K562 (cell line): ENCODE measurements around the gene TSPYL6. TPM values are rescaled to one million over a fixed set of nuclear protein-coding genes. Genes with fewer than 3 reads are reported as not detected.

Source experiments
- ATAC-seq: fragments of 200-7000 bp; cut with Tn5 transposase; 3 replicates; pipeline ENCODE4 v1.9.1; 2020; ENCODE audit warnings: moderate library complexity
- BruUV-seq: library from RNA; stranded (reverse); fragments of 400-500 nt; replicated peaks from 2 replicates; lab custom pipeline; 2021; lab: Mats Ljungman, UMichigan
- CTCF ChIA-PET: fragments of 300-600 bp; formaldehyde crosslinking; extraction: SDS; loops from one replicate; lab custom pipeline; 2021; ENCODE audit warnings: low intra/inter-chr PET ratio; lab: Yijun Ruan, JAX
- POLR2A ChIA-PET: fragments of 300-600, 350-650 bp; sonication (Branson Sonifier 250); formaldehyde crosslinking; extraction: SDS; loops from one replicate; lab custom pipeline; 2021; ENCODE audit warnings: antibody characterized with exemption, inconsistent platforms; lab: Yijun Ruan, JAX
- DNase-seq, 4 experiments: peaks; one replicate each; pipeline versions ENCODE4 v3.0.0 to v3.0.0-alpha.2; 2011 to 2018; ENCODE audit warnings: low spot score in 3 of 4, mixed read lengths in 3 of 4; ENCODE audit errors: extremely low read depth in 1 of 4
- FAIRE-seq: peaks from 2 replicates; lab custom pipeline; 2011; peaks lifted over from hg19 to GRCh38; lab: Jason Lieb, UNC
- H2AFZ ChIP-seq: 2 replicates; pipeline ENCODE4 v1.6.0; 2011; ENCODE audit warnings: low read depth, low read length, control low read depth, inconsistent platforms
- H3K27ac ChIP-seq: fragments of 200-600 bp; 3 replicates; pipeline ENCODE4 v1.8.0; 2011; ENCODE audit warnings: low read depth, mild to moderate bottlenecking, control low read depth, inconsistent platforms, low read length, moderate library complexity, mixed read lengths; ENCODE audit errors: extremely low read depth
- H3K27me3 ChIP-seq, 2 experiments: fragments of 300-600 bp in 1 of 2; 2 replicates in 1 of 2; 3 replicates in 1 of 2; pipeline versions ENCODE4 v1.6.0 to v1.8.0; 2011; ENCODE audit warnings: inconsistent platforms in 2 of 2, low read length in 2 of 2, mild to moderate bottlenecking in 1 of 2, mixed read lengths in 1 of 2, moderate library complexity in 1 of 2; ENCODE audit not compliant: control insufficient read depth in 2 of 2, insufficient read depth in 2 of 2
- H3K36me3 ChIP-seq: fragments of 300-600 bp; 3 replicates; pipeline ENCODE4 v1.8.0; 2011; ENCODE audit warnings: mild to moderate bottlenecking, low read length, inconsistent platforms; ENCODE audit not compliant: control insufficient read depth, insufficient read depth
- H3K4me1 ChIP-seq, 2 experiments: fragments of 200-600 bp in 1 of 2; replicated peaks in 1 of 2; 2 replicates in 1 of 2; 3 replicates in 1 of 2; pipeline versions ENCODE4 v1.5.1 to v1.8.0; 2011; ENCODE audit warnings: inconsistent platforms in 2 of 2, low read length in 2 of 2, mild to moderate bottlenecking in 1 of 2, mixed read lengths in 1 of 2, moderate library complexity in 1 of 2; ENCODE audit not compliant: control insufficient read depth in 2 of 2, insufficient read depth in 2 of 2
- H3K4me2 ChIP-seq: 2 replicates; pipeline ENCODE4 v1.6.1; 2011; ENCODE audit warnings: low read length, control low read depth, inconsistent platforms, mixed read lengths; ENCODE audit not compliant: insufficient read depth
- H3K4me3 ChIP-seq: fragments of 200-600 bp; sonication (generic), shearing (Covaris generic); 2 replicates; pipeline ENCODE4 v1.5.1; 2016; ENCODE audit warnings: control low read depth, inconsistent platforms
- H3K79me2 ChIP-seq: fragments of 200-600 bp; 3 replicates; pipeline ENCODE4 v1.8.0; 2011; ENCODE audit warnings: low read length, inconsistent platforms; ENCODE audit not compliant: control insufficient read depth, insufficient read depth
- H3K9ac ChIP-seq, 2 experiments: 2 replicates each; pipeline versions ENCODE4 v1.6.0 to v1.6.1; 2011; ENCODE audit warnings: low read depth in 2 of 2, low read length in 2 of 2, control low read depth in 1 of 2, inconsistent platforms in 1 of 2, mild to moderate bottlenecking in 1 of 2, mixed read lengths in 1 of 2; ENCODE audit not compliant: insufficient read depth in 1 of 2
- H3K9me1 ChIP-seq: one replicate; pipeline ENCODE4 v1.6.0; 2011; ENCODE audit warnings: inconsistent platforms, mild to moderate bottlenecking, low read length, moderate library complexity; ENCODE audit not compliant: control insufficient read depth, insufficient read depth
- H3K9me3 ChIP-seq: replicated peaks from 2 replicates; pipeline ENCODE4 v1.5.1; 2011; ENCODE audit warnings: low read depth, low read length, inconsistent platforms; ENCODE audit not compliant: control insufficient read depth, insufficient read depth
- H4K20me1 ChIP-seq: replicated peaks from 2 replicates; pipeline ENCODE4 v1.6.1; 2011; ENCODE audit warnings: low read length, inconsistent platforms, mixed read lengths; ENCODE audit not compliant: control insufficient read depth, insufficient read depth
- CBFB ChIP-seq: sonication (generic); formaldehyde crosslinking; IDR thresholded peaks from 2 replicates; pipeline ENCODE4 v1.4.0; 2020; ENCODE audit warnings: mild to moderate bottlenecking, missing genetic modification reagents
- CHD4 ChIP-seq: fragments of 200-600 bp; sonication (generic); IDR thresholded peaks from 3 replicates; pipeline ENCODE4 v1.6.1; 2012; ENCODE audit warnings: low read depth, mild to moderate bottlenecking, mixed read lengths, low read length, inconsistent platforms; ENCODE audit not compliant: insufficient read depth, insufficient replicate concordance, poor library complexity, severe bottlenecking
- EGR1 ChIP-seq: fragments of 450-650 bp; conservative IDR thresholded peaks from 2 replicates; pipeline ENCODE4 v1.6.1; 2017; ENCODE audit warnings: mild to moderate bottlenecking
- GTF2E2 ChIP-seq: fragments of 200-800 bp; sonication (Bioruptor generic); IDR thresholded peaks from 2 replicates; pipeline ENCODE4 v1.6.1; 2016; ENCODE audit warnings: missing genetic modification characterization, missing compliant biosample characterization
- GTF2F1 ChIP-seq: IDR thresholded peaks from 2 replicates; pipeline ENCODE4 v1.6.1; 2011; ENCODE audit warnings: low read depth, low read length, improper control_type of control experiment
- MED1 ChIP-seq: sonication (generic); formaldehyde crosslinking; IDR thresholded peaks from 2 replicates; pipeline ENCODE4 v1.8.1; 2023; ENCODE audit warnings: missing genetic modification reagents, borderline replicate concordance
- NONO ChIP-seq, 2 experiments: fragments of 200-400 bp in 1 of 2; fragments of 450-650 bp in 1 of 2; formaldehyde crosslinking in 1 of 2; IDR thresholded peaks; 2 replicates each; pipeline ENCODE4 v1.6.1; 2017; ENCODE audit warnings: low read depth in 2 of 2, mild to moderate bottlenecking in 2 of 2, moderate library complexity in 2 of 2, low read length in 1 of 2
- RFX5 ChIP-seq: IDR thresholded peaks from 2 replicates; pipeline ENCODE4 v1.6.1; 2011; ENCODE audit warnings: low read depth, mild to moderate bottlenecking, improper control_type of control experiment, low read length
- SMARCC2 ChIP-seq: fragments of 450-650 bp; IDR thresholded peaks from 2 replicates; pipeline ENCODE4 v1.6.1; 2017; ENCODE audit warnings: antibody characterized with exemption, moderate library complexity, mild to moderate bottlenecking, low read depth
- ZSCAN32 ChIP-seq: fragments of 450-650 bp; formaldehyde crosslinking; IDR thresholded peaks from 2 replicates; pipeline ENCODE4 v1.4.0; 2020; ENCODE audit warnings: mild to moderate bottlenecking, moderate library complexity
- WGBS: fragments of 100-300 bp; shearing (Covaris generic); methylation state at CpG from one replicate; pipeline ENCODE4 v1.1.6; 2016; ENCODE audit warnings: low coverage, mixed read lengths; ENCODE audit not compliant: insufficient coverage; ENCODE audit errors: missing lambda C conversion rate; 5-methylcytosine and 5-hydroxymethylcytosine counted together
- in situ Hi-C: fragments of 300-500 bp; cut with MboI; formaldehyde crosslinking; loops from 4 replicates; pipeline ENCODE4 v1.15.0; 2018; ENCODE audit warnings: inconsistent platforms, mixed read lengths
- intact Hi-C: fragments of 100-400 bp; cut with micrococcal nuclease; formaldehyde crosslinking; loops from 2 replicates; pipeline ENCODE4 v1.14.2; 2022
- polyA plus RNA-seq, 8 experiments: library from polyadenylated mRNA; depleted of rRNA in 4 of 8; stranded (reverse) in 5 of 8; unstranded in 3 of 8; fragments of >200 nt; fragmentation: Nextera tagmentation in 2 of 8; fragmentation: Illumina TruSeq in 1 of 8; extraction: Ambion mirVana in 2 of 8; extraction: Trizol in 1 of 8; gene quantifications; 2 replicates each; pipeline versions ENCODE4 v1.2.1 to v1.2.3, GENCODE V29; 2011 to 2014; ENCODE audit warnings: inconsistent platforms in 1 of 8, missing spikeins in 1 of 8
- total RNA-seq, 7 experiments: library from RNA; depleted of rRNA in 6 of 7; stranded (reverse); fragments of >200 nt in 6 of 7; fragmentation: Illumina TruSeq in 2 of 7; extraction: Trizol in 2 of 7; gene quantifications; 2 replicates each; pipeline versions ENCODE4 v1.2.1 to v1.2.3, GENCODE V29; 2011 to 2021; ENCODE audit warnings: low replicate concordance in 1 of 7
- TF ChIP-seq, protein P1 (sequence below), 2 experiments: fragments of 450-650 bp in 1 of 2; sonication (generic) in 1 of 2; formaldehyde crosslinking in 1 of 2; IDR thresholded peaks in 1 of 2; conservative IDR thresholded peaks in 1 of 2; 2 replicates each; pipeline versions ENCODE4 v1.6.1 to v1.8.1; 2016 to 2023; ENCODE audit warnings: mild to moderate bottlenecking in 2 of 2, moderate library complexity in 2 of 2, inconsistent platforms in 1 of 2, missing genetic modification reagents in 1 of 2

TSPYL6 gene
- total and polyA plus RNA-seq, 9 of the 15 experiments (the other 6 are each of a cell fraction or from before 2014, with no cell fraction given) = 1.5 to 10.1 (median 7.6) TPM

DNA sequence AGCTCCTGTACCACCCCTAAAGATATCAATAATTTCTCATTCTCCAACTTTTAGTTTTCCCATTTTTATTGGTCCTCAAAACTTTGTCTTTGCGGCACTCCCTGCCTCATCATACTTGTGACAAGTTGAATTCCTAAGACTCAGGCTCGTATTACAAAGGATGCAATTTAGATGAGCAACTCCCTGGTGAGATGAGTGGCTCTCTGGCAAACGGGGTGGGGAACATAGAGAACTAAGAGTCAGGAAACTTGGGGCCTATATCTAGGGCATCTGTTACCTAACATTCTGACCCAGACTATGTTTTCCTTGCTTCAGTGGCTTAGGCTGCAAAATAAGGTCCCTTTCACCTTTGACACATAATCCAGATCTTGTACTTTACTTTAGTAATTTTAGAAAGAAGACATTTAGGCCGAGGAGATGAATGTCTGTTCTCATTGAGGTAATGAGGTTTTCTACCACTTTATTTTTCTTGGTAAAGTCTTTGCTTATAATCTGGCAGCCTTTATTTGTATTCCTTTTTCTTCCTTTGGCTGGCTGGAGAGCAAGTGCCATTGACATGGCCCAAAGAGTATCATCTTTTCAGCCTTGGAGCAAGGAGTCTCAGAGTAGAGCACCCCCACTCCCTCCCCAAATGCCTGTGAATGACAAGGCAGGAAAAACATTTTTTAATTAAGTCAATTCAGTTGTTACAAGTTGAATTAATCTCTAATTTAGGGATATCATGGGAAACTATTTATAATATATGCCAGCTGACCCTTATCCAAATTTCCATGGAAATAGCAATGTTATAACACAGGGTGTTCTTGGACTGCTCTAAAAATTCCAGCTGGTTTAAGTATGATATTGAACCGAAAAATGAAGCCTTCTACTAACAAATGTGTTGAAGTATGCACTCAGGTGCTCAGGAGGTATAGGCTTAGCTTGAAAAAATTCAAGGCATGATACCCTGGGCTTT lies 15.2 kb downstream of the TSPYL6 start (continued):
- TF ChIP-seq GTF2E2 (no peak), NONO (IDR thresholded peaks at IDR 0.05; ENCODE audit: low read depth in 2 of 2, low read length in 1 of 2) (no peak), CBFB (CRISPR knock-in tag) (no peak), SMARCC2 (no peak), ZSCAN32 (CRISPR knock-in tag) (no peak), CHD4 (no peak), GTF2F1 (no peak), EGR1 (no peak), MED1 (no peak)

DNA sequence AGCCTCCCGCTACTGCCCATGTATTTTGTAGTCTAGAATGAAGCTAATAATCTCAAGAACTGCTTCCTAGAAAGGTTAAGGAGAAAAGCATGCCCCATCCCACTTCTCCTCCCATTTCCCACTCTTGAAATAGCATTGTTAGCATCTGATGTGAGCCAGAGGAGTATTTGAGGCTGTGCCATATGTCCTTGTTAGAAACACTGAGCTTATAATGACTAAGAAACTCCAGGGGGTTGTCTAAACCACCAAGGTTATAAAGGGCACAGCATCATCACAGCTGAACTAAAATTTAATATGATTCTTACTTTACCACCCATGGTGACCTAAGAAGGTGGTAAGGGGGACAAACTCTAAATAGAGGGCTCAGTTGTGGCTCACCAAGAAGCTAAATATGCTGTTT lies 16.6 kb downstream of the TSPYL6 start:
- no peak overlapping the region for H2AFZ ChIP-seq
- no peaks in the 10 kb centered on the region for H3K9me3 ChIP-seq
- no peaks in the 10 kb centered on the region for H4K20me1 ChIP-seq
- in situ Hi-C loops = no loop called here
- H3K27ac ChIP-seq = no peak overlapping the region
- H3K4me2 ChIP-seq = no peak overlapping the region
- BruUV-seq = no TSS peak
- H3K27me3 ChIP-seq = no peaks in the 10 kb centered on the region
- DNase-seq (no peak), ATAC-seq (no peak), FAIRE-seq (no peak)
- intact Hi-C loops = no loop called here
- ChIA-PET CTCF (no interaction called here), POLR2A (interaction anchor here (0.6 kb wide), 1 partner anchor 1038 kb away, joined by 3 read pairs; no protein-coding TSS in a partner anchor)
- no peaks in the 10 kb centered on the region for H3K4me1 ChIP-seq
- H3K9ac ChIP-seq = no peak overlapping the region
- no peak overlapping the region for H3K4me3 ChIP-seq
- H3K36me3 ChIP-seq = peaks cover 8% of the 10 kb centered on the region; the same call in 1 of the 3 replicates
- H3K79me2 ChIP-seq = no peaks in the 10 kb centered on the region
- 55% methylated on average over 1 of the region's 1 CpG for WGBS
- no peaks in the 10 kb centered on the region for H3K9me1 ChIP-seq
- TF ChIP-seq, protein P1, sequence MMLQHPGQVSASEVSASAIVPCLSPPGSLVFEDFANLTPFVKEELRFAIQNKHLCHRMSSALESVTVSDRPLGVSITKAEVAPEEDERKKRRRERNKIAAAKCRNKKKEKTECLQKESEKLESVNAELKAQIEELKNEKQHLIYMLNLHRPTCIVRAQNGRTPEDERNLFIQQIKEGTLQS (IDR thresholded peaks at IDR 0.05) = no peak
- TF ChIP-seq, protein P1 (CRISPR knock-in tag; conservative IDR thresholded peaks at IDR 0.05) = no peak
- TF ChIP-seq RFX5 = no peak
